Psoas muscle (tissue), 8 donors: ENCODE data around the gene CARS2. TPM values are rescaled to one million over a fixed set of nuclear protein-coding genes. Genes with fewer than 3 reads are reported as not detected.
"Not testable (repeated sequence)": the region's sequence is repeated elsewhere in the genome, so short reads cannot be mapped to it uniquely, and the experiment has no call there.

Experiments used
- ATAC-seq, 4 donors: fragments of 200-7000 bp; cut with Tn5 transposase; one replicate each; pipeline ENCODE4 v1.9.1; 2020; ENCODE audit warnings: moderate library complexity in 3 of 4, mild to moderate bottlenecking in 2 of 4
- DNase-seq, 2 donors: peaks; one replicate each; pipeline ENCODE4 v3.0.0-alpha.2; 2020
- H3K27ac ChIP-seq: fragments of 200-600 bp; one replicate; pipeline ENCODE4 v1.8.0; 2022
- H3K27me3 ChIP-seq, 3 donors: fragments of 200-600 bp in 1 of 3; one replicate each; pipeline versions ENCODE4 v1.6.1 to v1.8.0; 2013 to 2022; ENCODE audit warnings: low read length in 2 of 3, mild to moderate bottlenecking in 2 of 3, moderate library complexity in 1 of 3; ENCODE audit not compliant: insufficient read depth in 3 of 3
- H3K36me3 ChIP-seq, 2 donors: fragments of 200-600 bp in 1 of 2; one replicate each; pipeline versions ENCODE4 v1.6.1 to v1.8.0; 2013 to 2022; ENCODE audit warnings: low read depth in 1 of 2, mild to moderate bottlenecking in 1 of 2, moderate library complexity in 1 of 2; ENCODE audit not compliant: insufficient read depth in 1 of 2
- H3K4me1 ChIP-seq: fragments of 200-600 bp; one replicate; pipeline ENCODE4 v1.8.0; 2022
- H3K4me3 ChIP-seq: fragments of 200-600 bp; one replicate; pipeline ENCODE4 v1.8.0; 2022; ENCODE audit warnings: mild to moderate bottlenecking
- H3K9me3 ChIP-seq: fragments of 200-600 bp; one replicate; pipeline ENCODE4 v1.8.0; 2022
- WGBS, 3 donors: extraction: QIAGEN DNeasy Blood & Tissue Kit; methylation state at CpG; one replicate each; pipeline versions ENCODE4 v1.1.6 to v1.1.7; 2013; 5-methylcytosine and 5-hydroxymethylcytosine counted together
- intact Hi-C, 2 donors: fragments of 100-400 bp; cut with DNase I; formaldehyde crosslinking; loops; one replicate each; pipeline versions ENCODE4 v1.11.0 to v1.14.2; 2022
- polyA plus RNA-seq, 3 donors: library from polyadenylated mRNA; stranded (reverse); fragments of 200-250 nt; gene quantifications; one replicate each; pipeline ENCODE4 v1.2.3, GENCODE V29; 2013
- total RNA-seq, 4 donors: library from RNA; stranded (reverse); fragmentation: NEBNext Ultra II Directional in 2 of 4; extraction: Animal tissue kit (Norgen Biotek cat#: 25700) in 2 of 4; gene quantifications; one replicate each; pipeline versions ENCODE4 v1.2.1 to v1.2.4, GENCODE V29; 2021 to 2023
- TF ChIP-seq, protein P1 (sequence below): fragments of 200-600 bp; IDR thresholded peaks from one replicate; pipeline ENCODE4 v1.8.0; 2022; ENCODE audit warnings: antibody characterized with exemption
- donor health status: healthy with polysubstance abuse.
- donor health status: DM: no; HTN: no; CAD: no; lungs with moderate emphysema.
- donor health status: Bipolar disorder and iron deficiency.
- donor health status: healthy.
- donor health status: DM: yes; HTN: yes; CAD: no.
- donor health status: DM: no; HTN: no; CAD: no.
- donor health status: DM: no; HTN: no; CAD: no.
- donor health status: DM: yes; HTN: yes; CAD: no.

CARS2 gene
- total and polyA plus RNA-seq, 7 donors: 41.3 to 85.2 (median 56.3) TPM

DNA sequence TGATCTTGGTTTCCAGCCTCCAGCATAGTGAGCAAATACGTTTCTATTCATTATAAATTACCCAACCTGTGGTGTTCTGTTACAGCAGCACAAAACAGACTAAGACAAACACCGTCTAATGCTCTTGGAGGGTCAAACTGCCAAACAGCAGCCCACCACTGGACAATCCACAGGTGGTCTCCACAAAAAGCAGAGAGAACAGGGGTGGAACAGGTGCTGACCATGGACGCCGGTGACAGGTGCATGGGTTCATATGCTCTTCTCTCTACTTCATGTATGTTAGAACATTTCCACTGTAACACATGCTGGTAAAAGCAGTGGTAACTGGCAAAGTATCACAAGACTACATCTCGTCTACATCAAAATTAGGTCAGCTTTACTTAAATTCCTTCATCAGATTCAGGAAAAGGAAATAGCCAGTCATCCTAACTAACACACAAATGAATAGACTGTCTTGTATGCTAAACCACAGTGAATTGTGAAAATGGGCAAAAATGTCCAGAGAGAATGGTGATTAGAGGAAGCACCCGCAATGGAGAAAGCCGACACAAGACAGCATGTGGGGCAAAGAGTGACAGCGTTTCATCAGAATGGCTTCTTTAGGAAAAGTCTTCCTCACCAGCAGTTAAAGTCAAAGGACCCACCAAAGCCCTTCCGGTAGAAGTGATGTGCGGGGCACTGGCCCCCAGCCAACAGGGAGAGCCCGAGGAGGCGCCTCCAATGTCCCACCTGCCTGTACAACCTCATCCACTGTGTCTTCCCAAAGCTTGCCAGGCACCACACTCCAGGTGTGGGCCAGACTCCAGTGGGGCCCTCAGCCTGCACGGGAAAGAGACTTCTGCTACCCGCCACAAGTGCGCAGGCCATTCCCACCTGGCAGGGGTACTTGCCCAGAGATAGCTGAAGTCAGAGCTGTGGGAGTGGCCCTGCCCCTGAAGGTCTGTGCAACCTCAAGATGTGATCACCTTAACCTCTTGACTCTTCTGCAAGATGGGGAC, 6.5 kb downstream of the CARS2 start:
- intact Hi-C loops: loop anchor here (5.0 kb wide), 2 partner anchors 82 to 218 kb away; partner anchors contain the start of genes ANKRD10 (in 1 of the 2) and NAXD (in 1 of the 2)
- ATAC-seq (no peak), DNase-seq (no peak)
- no peaks in the 10 kb centered on the region for H3K9me3 ChIP-seq
- peaks cover 3 to 64% of the 10 kb centered on the region in 2 donors for H3K36me3 ChIP-seq
- no peak overlapping the region for H3K4me3 ChIP-seq
- TF ChIP-seq, protein P1, sequence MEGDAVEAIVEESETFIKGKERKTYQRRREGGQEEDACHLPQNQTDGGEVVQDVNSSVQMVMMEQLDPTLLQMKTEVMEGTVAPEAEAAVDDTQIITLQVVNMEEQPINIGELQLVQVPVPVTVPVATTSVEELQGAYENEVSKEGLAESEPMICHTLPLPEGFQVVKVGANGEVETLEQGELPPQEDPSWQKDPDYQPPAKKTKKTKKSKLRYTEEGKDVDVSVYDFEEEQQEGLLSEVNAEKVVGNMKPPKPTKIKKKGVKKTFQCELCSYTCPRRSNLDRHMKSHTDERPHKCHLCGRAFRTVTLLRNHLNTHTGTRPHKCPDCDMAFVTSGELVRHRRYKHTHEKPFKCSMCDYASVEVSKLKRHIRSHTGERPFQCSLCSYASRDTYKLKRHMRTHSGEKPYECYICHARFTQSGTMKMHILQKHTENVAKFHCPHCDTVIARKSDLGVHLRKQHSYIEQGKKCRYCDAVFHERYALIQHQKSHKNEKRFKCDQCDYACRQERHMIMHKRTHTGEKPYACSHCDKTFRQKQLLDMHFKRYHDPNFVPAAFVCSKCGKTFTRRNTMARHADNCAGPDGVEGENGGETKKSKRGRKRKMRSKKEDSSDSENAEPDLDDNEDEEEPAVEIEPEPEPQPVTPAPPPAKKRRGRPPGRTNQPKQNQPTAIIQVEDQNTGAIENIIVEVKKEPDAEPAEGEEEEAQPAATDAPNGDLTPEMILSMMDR: no peak
- H3K4me1 ChIP-seq: peaks cover 55% of the 10 kb centered on the region
- H3K27me3 ChIP-seq: no peaks in the 10 kb centered on the region
- 79 to 84% (median 81%) methylated on average over 15 of the region's 15 CpGs for WGBS, 3 donors
- peak overlapping the region; percentile 88 for H3K27ac ChIP-seq

DNA sequence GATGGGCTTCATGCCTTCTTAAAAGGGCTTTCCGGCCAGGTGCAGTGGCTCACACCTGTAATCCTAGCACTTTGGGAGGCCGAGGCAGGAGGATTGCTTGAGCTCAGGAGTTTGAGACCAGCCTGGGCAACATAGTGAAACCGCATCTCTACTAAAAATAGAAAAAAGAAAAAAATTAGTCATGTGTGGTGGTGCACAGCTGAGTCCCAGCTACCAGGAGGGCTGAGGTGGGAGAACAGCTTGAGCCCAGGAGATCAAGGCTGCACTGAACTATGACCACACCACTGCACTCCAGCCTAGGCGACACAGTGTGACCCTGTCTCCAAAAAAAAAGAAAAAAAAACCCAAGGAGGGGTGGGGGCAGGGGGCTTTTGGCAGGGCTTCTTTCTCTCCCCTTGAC, 7.2 kb downstream of the CARS2 start:
- H3K4me1 ChIP-seq: peaks cover 47% of the 10 kb centered on the region
- H3K4me3 ChIP-seq: no peak overlapping the region
- TF ChIP-seq, protein P1: no peak
- 86 to 95% (median 86%) methylated on average over 4 of the region's 4 CpGs for WGBS, 3 donors
- H3K36me3 ChIP-seq: peaks cover 3 to 71% of the 10 kb centered on the region in 2 donors
- ATAC-seq (no peak), DNase-seq (no peak)
- intact Hi-C loops: no loop called here
- H3K9me3 ChIP-seq: no peaks in the 10 kb centered on the region
- H3K27me3 ChIP-seq: no peaks in the 10 kb centered on the region
- H3K27ac ChIP-seq: no peak overlapping the region

DNA sequence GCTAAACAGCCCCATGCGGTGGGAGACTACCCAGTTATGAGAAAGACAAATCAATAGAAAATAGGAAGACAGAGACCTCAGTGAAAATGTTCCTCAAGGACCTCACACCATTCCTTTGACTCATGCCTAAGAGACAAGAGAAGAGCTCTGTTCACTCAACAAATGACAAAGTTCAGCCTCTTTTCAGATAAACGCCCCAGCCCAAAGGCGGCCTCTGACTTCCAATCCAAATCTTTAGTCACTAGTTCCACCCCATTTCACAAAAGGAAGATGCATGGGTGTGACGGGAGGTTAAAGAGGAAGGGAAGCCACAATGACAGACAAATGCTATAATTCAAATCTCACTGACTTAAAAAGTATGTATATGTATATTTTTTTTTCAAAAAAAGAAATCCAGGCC, 8.1 kb downstream of the CARS2 start:
- H3K4me3 ChIP-seq: no peak overlapping the region
- peak overlapping the region; percentile 41 for H3K27ac ChIP-seq
- no peak for ATAC-seq
- peaks cover 39% of the 10 kb centered on the region for H3K4me1 ChIP-seq
- peaks cover 3 to 71% of the 10 kb centered on the region in 2 donors for H3K36me3 ChIP-seq
- intact Hi-C loops: no loop called here
- WGBS, 3 donors: 76 to 91% (median 91%) methylated on average over 4 of the region's 4 CpGs
- no peaks in the 10 kb centered on the region for H3K27me3 ChIP-seq
- no peak for DNase-seq
- no peaks in the 10 kb centered on the region for H3K9me3 ChIP-seq
- TF ChIP-seq, protein P1: no peak

DNA sequence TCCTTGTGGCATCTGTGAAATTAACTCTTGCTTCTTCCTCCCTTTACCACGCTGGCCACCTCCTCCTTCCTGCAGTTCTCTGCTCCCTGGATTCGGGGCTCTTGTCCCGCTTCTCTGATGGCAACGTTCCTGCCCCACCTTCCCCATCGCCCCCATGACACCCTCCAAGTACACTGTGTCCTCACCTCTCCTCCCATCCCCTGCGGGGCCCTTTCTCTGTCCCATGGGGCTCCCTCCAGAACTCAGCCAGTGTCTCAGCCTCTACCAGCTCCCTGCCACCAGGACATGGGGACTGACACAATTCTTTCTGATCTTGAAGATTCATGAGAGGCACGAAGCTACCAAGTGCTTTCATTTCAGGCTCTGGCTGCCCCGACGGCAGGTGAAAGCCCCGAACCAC, 9.1 kb downstream of the CARS2 start:
- TF ChIP-seq, protein P1: no peak
- WGBS, 3 donors: 82 to 94% (median 84%) methylated on average over 10 of the region's 10 CpGs
- Histone ChIP-seq H3K27ac (no peak overlapping the region), H3K4me1 (peaks cover 30% of the 10 kb centered on the region), H3K4me3 (no peak overlapping the region), H3K9me3 (no peaks in the 10 kb centered on the region), H3K36me3 (peaks cover 3 to 69% of the 10 kb centered on the region in 2 donors), H3K27me3 (no peaks in the 10 kb centered on the region)
- no peak for DNase-seq
- intact Hi-C loops: no loop called here
- no peak for ATAC-seq

DNA sequence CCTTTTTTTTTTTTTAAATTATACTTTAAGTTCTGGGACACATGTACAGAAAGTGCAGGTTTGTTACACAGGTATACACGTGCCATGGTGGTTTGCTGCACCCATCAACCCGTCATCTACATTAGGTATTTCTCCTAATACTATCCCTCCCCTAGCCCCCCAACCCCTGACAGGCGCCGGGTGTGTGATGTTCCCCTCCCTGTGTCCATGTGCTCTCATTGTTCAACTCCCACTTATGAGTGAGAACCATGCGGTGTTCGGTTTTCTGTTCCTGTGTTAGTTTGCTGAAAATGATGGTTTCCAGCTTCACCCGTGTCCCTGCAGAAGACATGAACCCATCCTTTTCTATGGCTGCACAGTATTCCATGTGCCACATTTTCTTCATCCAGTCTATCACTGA, 10.1 kb downstream of the CARS2 start:
- DNase-seq, H3K27ac ChIP-seq, ATAC-seq, H3K27me3 ChIP-seq, H3K9me3 ChIP-seq, H3K4me3 ChIP-seq, intact Hi-C loops: not testable (repeated sequence)
- Histone ChIP-seq H3K36me3 (peaks cover 3 to 63% of the 10 kb centered on the region in 2 donors), H3K4me1 (peaks cover 24% of the 10 kb centered on the region)
- WGBS, 3 donors: 86 to 90% (median 89%) methylated on average over 7 of the region's 7 CpGs
